T1000 (cell line): Measurements from ENCODE around the gene HOXA1.
"Not testable (repeated sequence)": the region's sequence is repeated elsewhere in the genome, so short reads cannot be mapped to it uniquely, and the experiment has no call there.

ENCODE experiments used
- DNase-seq: peaks from one replicate; lab custom pipeline; 2025; ENCODE audit warnings: mixed read lengths; lab: John Stamatoyannopoulos, UW

HOXA1 gene

GRCh38 chr7:27045972-27046371 lies 49.8 kb downstream of the HOXA1 start:
- DNase-seq: not testable (repeated sequence)

GRCh38 chr7:27045066-27045465 lies 50.7 kb downstream of the HOXA1 start:
- not testable (repeated sequence) for DNase-seq
